H1 (cell line): Measurements from ENCODE around the gene IQUB. TPM values are rescaled to one million over a fixed set of nuclear protein-coding genes. Genes with fewer than 3 reads are reported as not detected.

Experiments used
- YY1 ChIP-seq: IDR thresholded peaks from 2 replicates; pipeline ENCODE4 v1.6.1; 2011; ENCODE audit warnings: low read depth, mild to moderate bottlenecking, low read length
- polyA plus RNA-seq, 7 experiments: library from polyadenylated mRNA; depleted of rRNA in 3 of 7; stranded (reverse) in 5 of 7; unstranded in 2 of 7; fragments of >200 nt in 5 of 7; fragments of 200-250 nt in 2 of 7; gene quantifications; 1 replicate in 5 of 7; 2 replicates in 1 of 7; 4 replicates in 1 of 7; pipeline versions ENCODE4 v1.2.1 to v1.2.3, GENCODE V29; 2011 to 2013; ENCODE audit warnings: missing spikeins in 2 of 7, mixed read lengths in 2 of 7
- total RNA-seq: library from RNA; stranded (reverse); fragmentation: NEBNext Ultra II Directional; extraction: Animal tissue kit (Norgen Biotek cat#: 25700); gene quantifications from 2 replicates; pipeline ENCODE4 v1.2.1, GENCODE V29; 2021

The IQUB gene
- total and polyA plus RNA-seq, 2 of the 8 experiments (the other 6 are each of a cell fraction or from before 2014, with no cell fraction given) = 0.12 to 0.82 TPM

DNA sequence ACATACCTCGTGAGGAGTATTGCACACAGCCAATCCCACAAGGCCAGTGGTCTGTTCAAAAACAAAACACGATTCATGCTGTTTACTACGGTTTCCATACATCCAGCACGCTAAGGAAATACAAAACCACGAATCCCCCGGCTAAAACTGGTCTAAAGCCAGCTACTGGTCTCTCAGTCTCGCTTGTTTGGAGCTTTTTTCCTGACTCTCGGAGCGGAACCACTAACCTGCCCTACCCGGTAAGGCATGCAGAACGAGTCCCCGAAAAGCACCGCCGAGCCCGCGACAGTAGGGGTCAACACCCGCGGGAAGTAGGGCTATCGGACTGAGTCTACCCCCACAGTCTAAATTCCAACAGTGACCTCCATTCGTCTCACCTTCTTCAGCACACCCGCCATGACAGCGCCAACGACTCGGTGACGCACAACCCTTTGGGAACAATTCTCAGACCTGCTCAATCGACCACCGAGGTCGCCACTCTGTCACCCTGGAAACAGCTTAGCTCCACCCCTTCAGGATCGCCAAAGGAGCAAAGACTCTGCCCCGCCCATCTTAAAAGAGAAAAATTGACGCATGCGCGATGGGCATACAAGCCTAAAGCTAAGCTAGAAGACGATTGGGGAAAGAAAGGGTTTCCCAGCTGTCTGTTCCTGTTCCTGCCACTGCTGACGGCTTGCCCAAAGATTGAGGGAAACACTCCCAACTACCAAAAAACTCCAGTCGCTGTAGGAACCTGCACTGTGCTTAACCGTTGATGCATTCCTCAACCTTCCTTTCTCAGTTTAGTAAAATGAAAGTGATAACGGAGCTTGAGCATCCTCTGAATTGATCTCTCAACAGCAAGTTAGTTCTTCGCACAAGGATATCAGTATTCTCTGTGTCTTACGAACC, 23.2 kb upstream of the IQUB start, which contains the start of gene NDUFA5 (continued):
- peak; percentile 94 for TF ChIP-seq YY1
- TF ChIP-seq, all 59 proteins: peak for 22
